Activated CD8-positive, alpha-beta T cell treated with anti-CD3 and anti-CD28 coated beads for 36 hours (primary cell): Measurements from ENCODE around the gene RTN4RL1. TPM values are rescaled to one million over a fixed set of nuclear protein-coding genes. Genes with fewer than 3 reads are reported as not detected.
"Not testable (repeated sequence)": the region's sequence is repeated elsewhere in the genome, so short reads cannot be mapped to it uniquely, and the experiment has no call there.

ENCODE experiments used
- ATAC-seq: fragments of 200-7000 bp; cut with Tn5 transposase; one replicate; pipeline ENCODE4 v1.10.0; 2021; ENCODE audit warnings: mild to moderate bottlenecking, moderate library complexity
- CTCF ChIA-PET: fragments of 350-600 bp; sonication (Branson Sonifier 250); formaldehyde crosslinking; loops from one replicate; lab custom pipeline; 2021; ENCODE audit warnings: antibody characterized with exemption; lab: Charles Lee
- POLR2A ChIA-PET: fragments of 350-600 bp; sonication (Branson Sonifier 250); formaldehyde crosslinking; loops from one replicate; lab custom pipeline; 2021; ENCODE audit warnings: antibody characterized with exemption; lab: Charles Lee
- DNase-seq: peaks from one replicate; pipeline ENCODE4 v3.0.0-alpha.2; 2020
- H3K27ac Mint-ChIP-seq: one replicate; pipeline ENCODE4 v1.8.0; 2021; ENCODE audit warnings: mild to moderate bottlenecking, mixed read lengths
- H3K27me3 Mint-ChIP-seq: one replicate; pipeline ENCODE4 v1.8.0; 2021; ENCODE audit warnings: mixed read lengths
- H3K36me3 Mint-ChIP-seq: one replicate; pipeline ENCODE4 v1.8.0; 2021; ENCODE audit warnings: low read depth, mixed read lengths
- H3K4me1 Mint-ChIP-seq: one replicate; pipeline ENCODE4 v1.8.0; 2021; ENCODE audit warnings: low read depth, mixed read lengths
- H3K4me3 Mint-ChIP-seq: one replicate; pipeline ENCODE4 v1.8.0; 2021; ENCODE audit warnings: mild to moderate bottlenecking, moderate library complexity, mixed read lengths
- H3K9me3 Mint-ChIP-seq: one replicate; pipeline ENCODE4 v1.8.0; 2021; ENCODE audit warnings: mixed read lengths
- intact Hi-C: fragments of 100-400 bp; cut with micrococcal nuclease; formaldehyde crosslinking; loops from one replicate; pipeline ENCODE4 v1.10.0; 2022
- total RNA-seq, 2 experiments: library from RNA; stranded (reverse); gene quantifications; one replicate each; pipeline ENCODE4 v1.2.3, GENCODE V29; 2021
- TF ChIP-seq, protein P1 (sequence below): fragments of 200-600 bp; IDR thresholded peaks from one replicate; pipeline ENCODE4 v1.8.0; 2022; ENCODE audit warnings: antibody characterized with exemption, mild to moderate bottlenecking

Gene RTN4RL1
- total RNA-seq, 2 experiments from 2014 or later, result 0.27 to 0.49 TPM

- peaks cover 2% of the 10 kb centered on the region for H3K27me3 Mint-ChIP-seq
- ChIA-PET CTCF (no interaction called here), POLR2A (no interaction called here)
- intact Hi-C loops, result no loop called here
- H3K9me3 Mint-ChIP-seq, result no peaks in the 10 kb centered on the region
- peaks cover 2% of the 10 kb centered on the region for H3K36me3 Mint-ChIP-seq
- no peak overlapping the region for H3K27ac Mint-ChIP-seq
- H3K4me1 Mint-ChIP-seq, result no peaks in the 10 kb centered on the region
- no peak overlapping the region for H3K4me3 Mint-ChIP-seq
- DNase-seq (no peak), ATAC-seq (no peak)
- TF ChIP-seq, protein P1, sequence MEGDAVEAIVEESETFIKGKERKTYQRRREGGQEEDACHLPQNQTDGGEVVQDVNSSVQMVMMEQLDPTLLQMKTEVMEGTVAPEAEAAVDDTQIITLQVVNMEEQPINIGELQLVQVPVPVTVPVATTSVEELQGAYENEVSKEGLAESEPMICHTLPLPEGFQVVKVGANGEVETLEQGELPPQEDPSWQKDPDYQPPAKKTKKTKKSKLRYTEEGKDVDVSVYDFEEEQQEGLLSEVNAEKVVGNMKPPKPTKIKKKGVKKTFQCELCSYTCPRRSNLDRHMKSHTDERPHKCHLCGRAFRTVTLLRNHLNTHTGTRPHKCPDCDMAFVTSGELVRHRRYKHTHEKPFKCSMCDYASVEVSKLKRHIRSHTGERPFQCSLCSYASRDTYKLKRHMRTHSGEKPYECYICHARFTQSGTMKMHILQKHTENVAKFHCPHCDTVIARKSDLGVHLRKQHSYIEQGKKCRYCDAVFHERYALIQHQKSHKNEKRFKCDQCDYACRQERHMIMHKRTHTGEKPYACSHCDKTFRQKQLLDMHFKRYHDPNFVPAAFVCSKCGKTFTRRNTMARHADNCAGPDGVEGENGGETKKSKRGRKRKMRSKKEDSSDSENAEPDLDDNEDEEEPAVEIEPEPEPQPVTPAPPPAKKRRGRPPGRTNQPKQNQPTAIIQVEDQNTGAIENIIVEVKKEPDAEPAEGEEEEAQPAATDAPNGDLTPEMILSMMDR, result no peak
Measured at GRCh38 chr17:2013994-2014317, 11.2 kb downstream of the RTN4RL1 start.

DNA sequence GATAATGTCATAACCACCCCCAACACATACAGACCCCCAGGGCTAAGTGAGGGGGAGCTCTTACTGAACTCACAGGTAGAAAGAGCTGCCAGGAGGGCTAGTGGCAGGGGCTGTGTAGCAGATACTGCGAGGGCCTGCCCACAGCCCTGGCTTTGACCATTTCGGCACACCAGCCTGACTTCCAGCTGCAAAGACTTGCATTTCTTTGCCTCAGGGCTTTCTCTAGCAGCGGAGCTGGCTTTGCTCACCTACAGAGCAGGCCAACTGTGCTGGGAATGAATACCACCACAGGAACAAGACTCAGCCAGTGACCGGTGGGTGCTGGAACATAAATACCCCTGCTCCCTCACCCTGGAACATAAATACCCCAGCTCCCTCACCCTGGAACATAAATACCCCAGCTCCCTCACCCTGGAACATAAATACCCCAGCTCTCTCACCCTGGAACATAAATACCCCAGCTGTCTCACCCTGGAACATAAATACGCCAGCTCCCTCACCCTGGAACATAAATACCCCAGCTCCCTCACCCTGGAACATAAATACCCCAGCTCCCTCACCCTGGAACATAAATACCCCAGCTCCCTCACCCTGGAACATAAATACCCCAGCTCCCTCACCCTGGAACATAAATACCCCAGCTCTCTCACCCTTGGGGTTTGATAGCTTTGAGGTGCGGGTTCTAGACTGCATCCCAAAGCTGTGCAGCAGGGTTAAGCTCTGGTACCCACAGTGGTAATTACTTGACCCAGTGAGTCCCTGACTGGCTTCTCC lies 11.7 kb downstream of the RTN4RL1 start:
- ChIA-PET CTCF (interaction anchor here (0.8 kb wide), 1 partner anchor 102 kb away, joined by 3 read pairs; no protein-coding TSS in a partner anchor), POLR2A (interaction anchor here (0.6 kb wide), 1 partner anchor 429 kb away, joined by 4 read pairs; no protein-coding TSS in a partner anchor)
- H3K4me3 Mint-ChIP-seq, H3K4me1 Mint-ChIP-seq, ATAC-seq, intact Hi-C loops, H3K27ac Mint-ChIP-seq, DNase-seq, H3K36me3 Mint-ChIP-seq, H3K9me3 Mint-ChIP-seq, H3K27me3 Mint-ChIP-seq: not testable (repeated sequence)

- H3K9me3 Mint-ChIP-seq, result no peaks in the 10 kb centered on the region
- peaks cover 2% of the 10 kb centered on the region for H3K36me3 Mint-ChIP-seq
- H3K4me3 Mint-ChIP-seq, result no peak overlapping the region
- CTCF ChIA-PET, result no interaction called here
- TF ChIP-seq, protein P1, result no peak
- H3K27me3 Mint-ChIP-seq, result peaks cover 2% of the 10 kb centered on the region
- ATAC-seq (no peak), DNase-seq (no peak)
- no peaks in the 10 kb centered on the region for H3K4me1 Mint-ChIP-seq
- intact Hi-C loops, result no loop called here
- H3K27ac Mint-ChIP-seq, result no peak overlapping the region
- POLR2A ChIA-PET, result no interaction called here
Measured at GRCh38 chr17:2012499-2012898, 12.6 kb downstream of the RTN4RL1 start.

GRCh38 chr17:2011411-2012371 lies 13.4 kb downstream of the RTN4RL1 start:
- intact Hi-C loops, result no loop called here
- DNase-seq (no peak), ATAC-seq (no peak)
- no peak overlapping the region for H3K4me3 Mint-ChIP-seq
- H3K4me1 Mint-ChIP-seq, result no peaks in the 10 kb centered on the region
- CTCF ChIA-PET, result no interaction called here
- peaks cover 2% of the 10 kb centered on the region for H3K36me3 Mint-ChIP-seq
- no peak overlapping the region for H3K27ac Mint-ChIP-seq
- peaks cover 2% of the 10 kb centered on the region for H3K27me3 Mint-ChIP-seq
- no peaks in the 10 kb centered on the region for H3K9me3 Mint-ChIP-seq
- TF ChIP-seq, protein P1, result no peak
- POLR2A ChIA-PET, result interaction anchor here (0.7 kb wide), 1 partner anchor 93 kb away, joined by 3 read pairs; no protein-coding TSS in a partner anchor

- POLR2A ChIA-PET, result interaction anchor here (1.2 kb wide), 1 partner anchor 10 kb away, joined by 3 read pairs; no protein-coding TSS in a partner anchor
- no peak overlapping the region for H3K27ac Mint-ChIP-seq
- no peak overlapping the region for H3K4me3 Mint-ChIP-seq
- no peak for ATAC-seq
- intact Hi-C loops, result no loop called here
- no peaks in the 10 kb centered on the region for H3K9me3 Mint-ChIP-seq
- peaks cover 2% of the 10 kb centered on the region for H3K27me3 Mint-ChIP-seq
- H3K4me1 Mint-ChIP-seq, result no peaks in the 10 kb centered on the region
- TF ChIP-seq, protein P1, result no peak
- no peak for DNase-seq
- CTCF ChIA-PET, result interaction anchor here (0.6 kb wide), 1 partner anchor 609 kb away, joined by 3 read pairs; no protein-coding TSS in a partner anchor
- peaks cover 2% of the 10 kb centered on the region for H3K36me3 Mint-ChIP-seq
Measured at GRCh38 chr17:2009737-2010136, 15.4 kb downstream of the RTN4RL1 start.
